Epithelial cell of esophagus (primary cell): ENCODE data around the gene NCMAP.
"Not testable (repeated sequence)": the region's sequence is repeated elsewhere in the genome, so short reads cannot be mapped to it uniquely, and the experiment has no call there.

ENCODE experiments used
- DNase-seq: peaks from one replicate; pipeline ENCODE4 v3.0.0; 2010; ENCODE audit warnings: low read depth
- H3K4me3 ChIP-seq: 2 replicates; pipeline ENCODE4 v1.5.1; 2011; ENCODE audit warnings: mild to moderate bottlenecking, low read length, control low read depth
- CTCF ChIP-seq: IDR thresholded peaks from 2 replicates; pipeline ENCODE4 v1.5.1; 2011; ENCODE audit warnings: low read depth, mild to moderate bottlenecking, low read length, control low read depth, inconsistent platforms; ENCODE audit not compliant: insufficient read depth; ENCODE audit errors: missing control alignments

Gene NCMAP

GRCh38 chr1:24544239-24544638 is 11.6 kb upstream of the NCMAP start:
- no peak for TF ChIP-seq CTCF
- peak; percentile 77 for DNase-seq

GRCh38 chr1:24545662-24546061 is 10.2 kb upstream of the NCMAP start:
- DNase-seq: no peak
- TF ChIP-seq CTCF: no peak
- no peak overlapping the region for H3K4me3 ChIP-seq

More at GRCh38 chr1:24544239-24544638, 11.6 kb upstream of the NCMAP start:
- no peak overlapping the region for H3K4me3 ChIP-seq

DNA sequence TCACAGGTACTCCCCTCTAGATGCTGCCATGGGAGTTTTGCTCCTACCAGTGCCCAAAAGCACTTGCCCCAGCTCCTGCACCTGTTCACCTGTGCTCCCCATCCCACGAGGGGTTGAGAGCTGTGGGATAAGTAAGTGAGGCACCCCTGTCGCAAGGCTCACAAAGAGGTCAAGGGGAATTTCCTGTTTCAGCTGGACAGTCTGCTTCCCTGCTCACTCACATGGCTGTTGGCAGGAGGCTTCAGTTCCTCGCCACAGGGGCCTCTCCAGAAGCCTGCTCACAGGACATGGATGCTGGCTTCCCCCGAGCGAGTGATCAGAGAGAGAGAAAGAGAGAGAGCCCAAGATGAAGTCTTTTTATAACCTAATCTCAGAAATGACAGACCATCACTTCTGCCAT is 8.7 kb upstream of the NCMAP start:
- TF ChIP-seq CTCF: no peak
- DNase-seq: no peak
- no peak overlapping the region for H3K4me3 ChIP-seq

DNA sequence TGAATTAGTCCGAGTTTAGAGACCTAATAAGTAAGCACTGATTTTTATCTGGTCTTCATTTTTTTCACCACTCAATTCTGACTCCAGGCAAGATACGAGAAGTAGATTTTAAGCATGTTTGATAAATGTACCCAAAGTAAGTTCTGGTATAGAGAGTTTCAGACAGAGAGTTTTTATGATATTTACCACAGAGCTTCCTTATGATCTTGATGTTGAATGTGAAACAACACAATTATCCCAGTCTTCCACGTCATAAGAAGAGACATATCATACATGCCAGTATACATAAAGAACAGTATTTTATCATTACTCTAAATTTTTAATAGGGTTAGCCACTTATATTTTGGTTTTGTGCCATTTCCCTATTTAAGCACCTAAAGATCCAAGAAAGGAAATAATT is 7.8 kb upstream of the NCMAP start:
- no peak for TF ChIP-seq CTCF
- no peak overlapping the region for H3K4me3 ChIP-seq
- no peak for DNase-seq

DNA sequence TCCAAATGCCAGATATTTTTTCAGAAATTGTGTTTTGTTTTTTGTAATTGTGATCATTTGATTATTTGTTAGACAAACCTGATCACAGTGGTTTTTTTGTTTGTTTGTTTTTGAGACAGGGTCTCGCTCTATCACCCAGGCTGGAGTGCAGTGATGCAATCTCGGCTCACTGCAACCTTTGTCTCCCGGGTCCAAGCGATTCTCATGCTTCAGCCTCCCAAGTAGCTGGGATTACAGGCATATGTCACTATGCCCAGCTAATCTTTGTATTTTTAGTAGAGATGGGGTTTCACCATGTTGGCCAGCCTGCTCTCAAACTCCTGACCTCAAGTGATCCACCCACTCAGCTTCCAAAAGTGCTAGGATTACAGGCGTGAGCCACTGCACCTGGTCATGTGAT is 6.7 kb upstream of the NCMAP start:
- H3K4me3 ChIP-seq, DNase-seq: not testable (repeated sequence)

- DNase-seq: no peak
- no peak for TF ChIP-seq CTCF
- H3K4me3 ChIP-seq: no peak overlapping the region
Observed at GRCh38 chr1:24551290-24551959, 4.5 kb upstream of the NCMAP start.

- no peak for TF ChIP-seq CTCF
- H3K4me3 ChIP-seq: no peak overlapping the region
- DNase-seq: no peak
Observed at GRCh38 chr1:24551960-24552571, 3.8 kb upstream of the NCMAP start.
